NB4 (cell line): ENCODE results near the gene AKAP10.
"Not testable (repeated sequence)": the region's sequence is repeated elsewhere in the genome, so short reads cannot be mapped to it uniquely, and the experiment has no call there.

Source experiments
- DNase-seq: peaks from one replicate; pipeline ENCODE4 v3.0.0; 2010; ENCODE audit warnings: low read depth
- H3K4me3 ChIP-seq: one replicate; pipeline ENCODE4 v1.5.1; 2011; ENCODE audit warnings: mild to moderate bottlenecking, low read depth, low read length, moderate library complexity
- MYC ChIP-seq: IDR thresholded peaks from 2 replicates; pipeline ENCODE4 v1.6.1; 2011; ENCODE audit warnings: low read depth, low read length
- POLR2A ChIP-seq: IDR thresholded peaks from 2 replicates; pipeline ENCODE4 v1.6.1; 2011; ENCODE audit warnings: mild to moderate bottlenecking; ENCODE audit not compliant: insufficient read length; ENCODE audit errors: extremely low read depth
- TF ChIP-seq, protein P1 (sequence below): IDR thresholded peaks from one replicate; pipeline ENCODE4 v1.5.1; 2012; ENCODE audit warnings: low read depth, low read length
- TF ChIP-seq, protein P2 (sequence below): IDR thresholded peaks from 2 replicates; pipeline ENCODE4 v1.6.1; 2011; ENCODE audit warnings: low read depth, low read length

The AKAP10 gene

DNA sequence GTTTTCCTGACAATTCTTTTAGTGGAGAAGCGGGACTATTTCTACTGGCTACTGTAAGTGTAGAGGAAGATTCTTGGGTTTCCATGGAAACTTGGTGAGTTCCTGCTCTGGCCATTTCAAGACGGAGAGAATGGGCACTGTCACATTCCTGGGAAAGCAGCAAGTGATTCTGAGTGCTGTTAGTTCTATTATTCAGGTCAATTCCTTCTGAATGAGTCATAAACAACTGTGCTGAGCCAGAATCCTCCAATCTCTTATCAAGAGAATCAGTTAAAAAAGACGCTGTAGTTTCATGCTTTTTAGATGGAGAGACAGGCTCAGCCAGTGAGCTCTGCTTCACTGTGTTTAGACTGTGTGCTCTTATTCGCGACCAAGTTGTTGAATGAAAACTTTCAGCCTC, 19.6 kb downstream of the AKAP10 start:
- TF ChIP-seq, protein P1, sequence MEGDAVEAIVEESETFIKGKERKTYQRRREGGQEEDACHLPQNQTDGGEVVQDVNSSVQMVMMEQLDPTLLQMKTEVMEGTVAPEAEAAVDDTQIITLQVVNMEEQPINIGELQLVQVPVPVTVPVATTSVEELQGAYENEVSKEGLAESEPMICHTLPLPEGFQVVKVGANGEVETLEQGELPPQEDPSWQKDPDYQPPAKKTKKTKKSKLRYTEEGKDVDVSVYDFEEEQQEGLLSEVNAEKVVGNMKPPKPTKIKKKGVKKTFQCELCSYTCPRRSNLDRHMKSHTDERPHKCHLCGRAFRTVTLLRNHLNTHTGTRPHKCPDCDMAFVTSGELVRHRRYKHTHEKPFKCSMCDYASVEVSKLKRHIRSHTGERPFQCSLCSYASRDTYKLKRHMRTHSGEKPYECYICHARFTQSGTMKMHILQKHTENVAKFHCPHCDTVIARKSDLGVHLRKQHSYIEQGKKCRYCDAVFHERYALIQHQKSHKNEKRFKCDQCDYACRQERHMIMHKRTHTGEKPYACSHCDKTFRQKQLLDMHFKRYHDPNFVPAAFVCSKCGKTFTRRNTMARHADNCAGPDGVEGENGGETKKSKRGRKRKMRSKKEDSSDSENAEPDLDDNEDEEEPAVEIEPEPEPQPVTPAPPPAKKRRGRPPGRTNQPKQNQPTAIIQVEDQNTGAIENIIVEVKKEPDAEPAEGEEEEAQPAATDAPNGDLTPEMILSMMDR = no peak
- TF ChIP-seq MYC = no peak
- TF ChIP-seq, protein P2, sequence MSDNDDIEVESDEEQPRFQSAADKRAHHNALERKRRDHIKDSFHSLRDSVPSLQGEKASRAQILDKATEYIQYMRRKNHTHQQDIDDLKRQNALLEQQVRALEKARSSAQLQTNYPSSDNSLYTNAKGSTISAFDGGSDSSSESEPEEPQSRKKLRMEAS = no peak
- TF ChIP-seq POLR2A = no peak
- H3K4me3 ChIP-seq = no peak overlapping the region
- no peak for DNase-seq

DNA sequence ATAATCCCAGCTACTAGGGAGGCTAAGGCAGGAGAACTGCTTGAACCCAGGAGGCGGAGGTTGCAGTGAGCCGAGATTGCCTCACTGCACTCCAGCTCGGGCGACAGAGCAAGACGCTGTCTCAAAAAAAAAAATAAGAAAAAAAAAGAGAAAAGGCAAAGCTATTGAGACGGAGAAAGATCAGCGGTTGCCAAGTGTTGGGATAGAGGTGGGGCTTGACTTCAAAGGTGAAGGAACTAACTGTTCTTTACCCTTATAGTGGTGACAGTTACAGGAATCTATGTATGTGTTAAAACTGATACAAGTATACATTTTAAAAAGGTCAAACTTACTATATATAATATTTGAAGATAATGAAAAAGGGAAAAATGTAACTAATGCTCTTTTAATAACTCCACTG, 22.5 kb downstream of the AKAP10 start:
- no peak for TF ChIP-seq POLR2A
- TF ChIP-seq, protein P1 = no peak
- no peak for TF ChIP-seq MYC
- TF ChIP-seq, protein P2 = no peak
- DNase-seq = no peak

DNA sequence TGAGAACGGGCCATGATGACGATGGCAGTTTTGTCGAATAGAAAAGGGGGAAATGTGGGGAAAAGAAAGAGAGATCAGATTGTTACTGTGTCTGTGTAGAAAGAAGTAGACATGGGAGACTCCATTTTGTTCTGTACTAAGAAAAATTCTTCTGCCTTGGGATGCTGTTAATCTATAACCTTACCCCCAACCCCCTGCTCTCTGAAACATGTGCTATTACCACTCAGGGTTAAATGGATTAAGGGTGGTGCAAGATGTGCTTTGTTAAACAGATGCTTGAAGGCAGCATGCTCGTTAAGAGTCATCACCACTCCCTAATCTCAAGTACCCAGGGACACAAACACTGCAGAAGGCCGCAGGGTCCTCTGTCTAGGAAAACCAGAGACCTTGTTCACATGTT, 26.2 kb downstream of the AKAP10 start:
- not testable (repeated sequence) for DNase-seq, H3K4me3 ChIP-seq

More for the DNA sequence above, 22.5 kb downstream of the AKAP10 start:
- no peak overlapping the region for H3K4me3 ChIP-seq

DNA sequence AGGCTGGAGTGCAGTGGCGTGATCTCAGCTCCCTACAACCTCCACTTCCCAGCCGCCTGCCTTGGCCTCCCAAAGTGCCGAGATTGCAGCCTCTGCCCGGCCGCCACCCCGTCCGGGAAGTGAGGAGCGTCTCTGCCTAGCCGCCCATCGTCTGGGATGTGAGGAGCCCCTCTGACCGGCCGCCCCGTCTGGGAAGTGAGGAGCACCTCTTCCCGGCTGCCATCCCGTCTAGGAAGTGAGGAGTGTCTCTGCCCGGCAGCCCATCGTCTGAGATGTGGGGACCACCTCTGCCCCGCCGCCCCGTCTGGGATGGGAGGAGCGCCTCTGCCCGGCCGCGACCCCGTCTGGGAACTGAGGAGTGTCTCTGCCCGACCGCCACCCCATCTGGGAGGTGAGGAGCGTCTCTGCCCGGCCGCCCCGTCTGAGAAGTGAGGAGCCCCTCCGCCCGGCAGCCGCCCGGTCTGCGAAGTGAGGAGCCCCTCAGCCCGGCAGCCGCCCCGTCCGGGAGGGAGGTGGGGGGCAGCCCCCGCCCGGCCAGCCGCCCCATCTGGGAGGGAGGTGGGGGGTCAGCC, 26.9 kb downstream of the AKAP10 start:
- H3K4me3 ChIP-seq, DNase-seq: not testable (repeated sequence)

DNA sequence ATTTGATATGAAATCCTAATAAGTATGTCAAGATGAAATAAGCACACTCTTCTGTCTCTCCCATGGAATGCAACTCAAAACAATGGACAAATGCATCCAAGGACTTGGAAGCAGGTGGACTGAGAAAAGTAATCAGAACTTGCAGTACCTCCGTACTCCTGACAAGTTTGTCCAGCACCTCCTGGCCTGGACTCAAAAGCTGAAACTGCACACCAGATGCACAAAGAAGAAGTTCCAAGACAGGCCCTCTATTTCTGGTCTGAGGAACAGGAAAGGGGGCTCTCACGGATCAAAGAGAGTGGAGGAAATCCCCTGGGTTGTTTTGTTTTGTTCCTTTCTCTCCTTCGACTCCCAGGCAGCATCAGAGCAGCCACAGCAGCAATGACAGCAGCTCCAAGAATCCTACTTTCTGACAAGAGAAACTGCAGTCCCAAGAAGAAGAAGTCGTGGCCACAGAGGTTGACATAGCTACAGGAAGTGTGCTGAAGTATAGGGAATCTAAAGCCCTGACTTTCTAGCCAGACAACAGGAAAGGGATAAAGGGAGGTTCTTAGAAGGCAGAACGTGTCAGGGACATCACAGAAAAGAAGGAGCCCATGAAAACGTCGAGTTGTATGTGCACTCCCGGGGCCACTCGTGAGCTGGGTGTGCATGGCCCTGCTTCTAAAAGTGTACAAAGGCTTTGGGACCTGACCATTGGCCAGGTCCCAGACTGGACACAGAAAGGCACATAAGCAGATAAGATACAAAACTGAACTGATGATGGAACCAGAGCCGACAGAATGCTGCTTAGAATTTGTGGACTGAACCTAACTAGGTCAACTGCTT, 29.3 kb downstream of the AKAP10 start:
- no peak for DNase-seq
- TF ChIP-seq MYC (no peak), POLR2A (no peak)
- TF ChIP-seq, protein P1 = no peak
- TF ChIP-seq, protein P2 = no peak

DNA sequence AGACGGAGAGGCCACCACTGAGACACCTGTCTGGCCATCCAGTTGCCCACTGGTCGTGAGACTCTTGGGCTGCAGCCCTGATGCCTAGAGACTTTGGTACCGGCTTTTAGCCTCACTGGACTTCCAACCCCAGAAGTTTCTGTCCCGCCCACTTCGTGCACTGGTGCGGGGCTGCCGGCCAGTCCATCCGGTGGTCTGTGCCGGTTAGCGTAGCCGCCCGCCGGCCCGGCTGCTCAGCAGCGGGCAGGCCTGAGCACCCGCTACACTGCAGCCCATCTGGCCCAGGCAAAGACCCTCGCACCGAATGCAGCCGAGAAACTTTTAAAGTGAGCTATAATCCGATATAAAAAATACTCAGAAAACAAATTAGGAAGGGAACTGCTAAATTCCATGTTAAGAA, 30.7 kb downstream of the AKAP10 start:
- DNase-seq = no peak
- H3K4me3 ChIP-seq = no peak overlapping the region
- TF ChIP-seq MYC (no peak), POLR2A (no peak)
- TF ChIP-seq, protein P2 = no peak
- TF ChIP-seq, protein P1 = no peak

More for the DNA sequence above, 29.3 kb downstream of the AKAP10 start:
- no peak overlapping the region for H3K4me3 ChIP-seq
